ENCODE results near the gene SVOPL.
"Not testable (repeated sequence)": the region's sequence is repeated elsewhere in the genome, so short reads cannot be mapped to it uniquely, and the experiment has no call there.

SVOPL gene

GRCh38 chr7:138739859-138740258 lies 38.7 kb upstream of the SVOPL start:
- no peak for TF ChIP-seq CTCF (conservative IDR thresholded peaks at IDR 0.05)
- H3K27ac ChIP-seq, result no peak overlapping the region

DNA sequence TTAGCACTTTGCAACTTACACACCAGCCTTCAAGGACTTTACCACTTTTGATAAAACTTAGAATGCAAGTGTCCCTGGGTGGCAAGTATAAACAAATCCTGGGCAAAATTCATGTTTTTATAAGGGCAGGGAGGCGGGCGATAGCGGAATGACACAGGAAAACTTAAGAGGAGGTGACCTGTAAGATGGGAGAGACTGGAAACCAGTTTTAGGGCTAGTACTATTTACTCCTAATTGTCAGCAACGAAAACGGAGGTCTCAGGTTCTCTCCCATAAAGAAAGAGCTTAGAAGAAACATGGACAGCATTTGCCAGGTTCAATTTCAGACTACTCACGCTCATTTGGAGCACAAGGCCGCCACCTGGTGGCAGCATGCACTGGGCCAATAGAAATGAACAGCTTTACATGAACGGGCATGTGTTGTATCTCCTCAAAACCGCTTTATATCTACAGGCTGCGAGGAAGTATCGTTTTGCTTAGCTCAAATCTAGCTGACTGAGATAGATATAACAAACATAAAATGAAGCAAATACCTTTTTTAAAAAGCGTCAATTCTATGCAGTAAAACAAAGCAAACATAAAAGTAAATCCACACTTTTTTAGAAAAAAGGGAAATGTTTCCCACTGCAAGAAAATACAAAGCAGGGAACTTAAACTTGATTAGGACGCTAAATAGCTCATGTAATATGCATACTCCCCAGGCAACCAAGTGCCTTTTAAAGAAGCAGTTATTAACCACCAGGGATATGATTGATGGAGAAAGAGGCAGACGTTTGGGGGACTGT lies 37.6 kb upstream of the SVOPL start:
- no peak overlapping the region; the same call in 1 of the 2 replicates for H3K27ac ChIP-seq
- peak; percentile 95 for TF ChIP-seq CTCF (conservative IDR thresholded peaks at IDR 0.05)

- H3K27ac ChIP-seq, result no peak overlapping the region; the same call in 1 of the 2 replicates
- TF ChIP-seq CTCF (conservative IDR thresholded peaks at IDR 0.05), result no peak
Observed at GRCh38 chr7:138738114-138738513, 37.0 kb upstream of the SVOPL start.

DNA sequence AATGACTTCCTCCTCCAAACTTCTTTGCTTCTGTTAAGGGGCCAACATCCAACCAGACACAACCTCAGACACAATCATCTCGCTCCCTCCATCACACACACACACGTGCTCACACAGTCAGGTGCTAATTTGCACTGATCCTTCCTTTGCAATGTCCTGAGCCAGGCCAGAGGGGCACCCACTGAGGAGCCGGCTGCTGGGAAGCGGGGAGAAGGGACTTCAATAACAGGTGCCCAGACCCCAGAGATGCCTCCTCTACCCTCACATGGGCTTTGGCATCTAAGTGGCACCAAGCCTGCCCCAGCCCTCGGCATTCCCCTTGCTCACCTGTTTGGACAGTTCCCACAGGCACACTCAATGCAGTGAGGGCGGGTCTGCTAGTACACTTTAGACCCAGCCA lies 34.2 kb upstream of the SVOPL start:
- no peak overlapping the region for H3K27ac ChIP-seq
- no peak for TF ChIP-seq CTCF (conservative IDR thresholded peaks at IDR 0.05)

DNA sequence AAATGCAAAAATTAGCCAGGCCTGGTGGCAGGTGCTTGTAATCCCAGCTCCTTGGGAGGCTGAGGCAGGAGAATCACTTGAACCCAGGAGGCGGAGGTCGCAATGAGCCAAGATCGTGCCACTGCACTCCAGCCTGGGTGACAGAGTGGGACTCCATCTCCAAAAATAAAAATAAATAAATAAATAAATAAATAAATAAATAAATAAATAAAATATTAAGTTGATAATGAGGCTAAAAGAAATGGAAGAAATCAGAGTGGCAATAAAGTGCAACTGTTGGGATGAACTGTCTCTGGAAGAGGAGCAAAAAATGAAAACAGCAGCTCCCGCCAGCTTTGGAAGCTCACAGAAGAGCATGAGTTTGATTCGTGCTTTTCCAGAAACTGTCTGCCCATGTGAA lies 30.6 kb upstream of the SVOPL start:
- H3K27ac ChIP-seq, result not testable (repeated sequence)

DNA sequence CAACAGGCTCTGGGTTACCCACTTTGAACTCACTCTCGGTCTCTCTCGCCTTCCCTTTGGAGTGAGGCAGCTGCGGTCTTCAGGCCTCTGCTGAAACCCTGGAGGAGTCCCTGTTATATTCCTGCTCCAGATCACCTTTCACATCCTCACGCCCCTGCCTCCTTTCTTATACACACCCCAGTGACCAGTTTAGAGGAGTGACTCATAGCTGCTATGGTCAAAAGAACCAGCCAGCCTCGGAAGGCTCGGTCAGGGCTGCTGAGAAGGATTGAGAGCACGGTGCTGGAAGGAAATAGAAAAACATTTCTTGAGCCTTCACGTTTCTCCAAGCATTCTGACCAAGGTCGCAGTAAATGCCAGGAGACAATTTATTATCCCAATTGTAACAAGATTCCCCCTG lies 28.3 kb upstream of the SVOPL start:
- no peak for TF ChIP-seq CTCF (conservative IDR thresholded peaks at IDR 0.05)
- H3K27ac ChIP-seq, result no peak overlapping the region

DNA sequence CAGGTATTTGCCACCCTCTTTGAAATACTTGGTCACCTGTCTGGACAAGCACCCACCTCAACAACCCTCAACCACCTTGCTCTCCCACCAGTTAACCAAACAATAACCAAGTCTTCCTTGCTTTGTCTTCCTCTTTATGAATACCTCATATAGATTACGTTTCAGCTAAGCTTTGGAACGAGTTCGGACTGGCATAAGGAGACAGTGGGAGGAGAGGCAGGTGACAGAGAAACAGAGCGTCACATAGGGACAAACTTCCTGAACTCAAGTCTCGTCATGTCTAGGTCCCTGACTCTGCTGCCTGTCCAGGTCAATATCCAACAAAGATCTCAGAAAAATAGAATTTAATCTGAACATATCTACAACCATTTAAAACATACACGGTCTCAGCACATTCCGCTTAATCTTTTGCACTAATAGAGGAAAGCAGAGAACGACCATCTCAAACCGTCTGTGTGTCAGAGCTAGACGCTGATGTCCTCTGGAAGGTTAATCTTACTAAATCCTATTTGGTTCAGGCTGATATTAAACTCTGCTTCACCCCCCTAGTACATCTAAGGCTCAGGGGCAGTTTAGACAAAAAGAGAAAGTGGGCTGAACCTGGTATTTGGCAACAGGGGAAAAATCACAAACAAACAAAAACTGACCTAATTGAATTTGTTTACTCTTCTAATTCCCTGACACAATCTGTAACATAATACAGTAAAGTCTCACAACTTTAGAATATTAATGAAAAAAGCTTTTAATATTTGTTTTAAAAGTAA lies 26.4 kb upstream of the SVOPL start:
- no peak for TF ChIP-seq CTCF (conservative IDR thresholded peaks at IDR 0.05)
- H3K27ac ChIP-seq, result no peak overlapping the region

GRCh38 chr7:138726288-138726687 lies 25.1 kb upstream of the SVOPL start:
- peak; percentile 66 for TF ChIP-seq CTCF (conservative IDR thresholded peaks at IDR 0.05)
- no peak overlapping the region for H3K27ac ChIP-seq
